Caki2 (cell line): ENCODE measurements around the gene PDGFD. TPM values are rescaled to one million over a fixed set of nuclear protein-coding genes. Genes with fewer than 3 reads are reported as not detected.
"Not testable (repeated sequence)": the region's sequence is repeated elsewhere in the genome, so short reads cannot be mapped to it uniquely, and the experiment has no call there.

ENCODE experiments used
- DNase-seq: peaks from one replicate; pipeline ENCODE4 v3.0.0-alpha.2; 2015; ENCODE audit warnings: low read depth
- in situ Hi-C: cut with HindIII; loops from 2 replicates; pipeline ENCODE4 v1.10.0; 2016; ENCODE audit warnings: low sequenced_read_pairs, low pct_unique_long_range_greater_than_20kb, mixed read lengths
- total RNA-seq: library from RNA; depleted of rRNA; stranded (reverse); fragments of >200 nt; shearing (Covaris generic); gene quantifications from 2 replicates; pipeline ENCODE4 v1.2.3, GENCODE V29; 2014; ENCODE audit warnings: low replicate concordance

The PDGFD gene
- total RNA-seq, 1 experiment from 2014 or later = 13.1 TPM

DNA sequence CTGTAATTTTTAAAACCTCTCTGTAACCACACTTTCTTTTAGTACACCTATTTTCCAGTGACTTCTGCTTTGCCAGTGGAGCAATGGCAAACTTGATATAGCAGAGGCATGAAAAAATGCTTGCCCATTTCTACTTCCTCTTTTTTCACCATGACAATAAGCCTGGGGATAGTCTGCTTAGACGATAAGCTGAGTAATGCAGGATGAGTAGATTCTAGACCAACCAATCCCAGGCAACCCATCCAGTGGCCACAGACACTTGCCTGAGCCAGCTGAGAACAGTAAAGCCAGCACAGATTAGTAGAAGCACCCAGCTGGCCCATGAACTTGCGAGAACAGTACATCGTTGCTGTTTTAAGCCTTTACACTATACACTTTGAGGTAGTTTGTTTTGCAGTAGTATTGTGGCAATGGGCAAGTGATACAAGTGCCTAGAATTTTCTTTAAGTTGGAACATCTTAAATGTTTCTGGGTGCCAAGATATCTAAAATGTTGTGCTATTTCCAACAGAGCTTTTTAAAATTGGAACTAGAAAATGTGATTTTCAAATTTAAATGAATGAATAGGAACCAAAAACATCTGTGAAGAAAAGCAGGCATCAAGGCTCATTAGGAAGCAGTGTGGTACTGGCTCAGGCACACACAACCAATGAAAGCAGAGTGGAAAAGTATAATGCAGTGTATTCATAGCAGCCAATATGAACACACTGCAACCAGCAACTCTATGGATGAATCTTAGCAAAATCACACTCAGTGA, 89.8 kb downstream of the PDGFD start:
- in situ Hi-C loops = no loop called here
- peak; percentile 1 for DNase-seq

DNA sequence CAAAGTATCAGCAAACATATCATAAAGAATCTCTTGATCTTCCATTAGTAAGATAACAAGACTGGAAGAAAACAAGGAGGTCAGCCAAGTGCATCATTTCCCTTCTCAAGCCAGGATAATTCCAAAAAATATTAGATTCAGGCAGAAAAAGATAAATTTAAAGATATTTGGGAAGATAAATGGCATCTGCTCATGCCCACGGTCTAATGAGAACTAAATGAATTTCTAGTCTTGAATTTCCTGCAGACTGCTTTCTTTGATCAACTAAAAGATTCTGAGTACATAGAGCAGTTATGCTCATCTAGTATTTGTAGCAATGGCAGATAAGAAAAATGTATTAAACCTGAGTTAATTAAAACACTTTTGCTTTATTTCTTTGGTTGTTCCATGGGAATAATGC, 96.4 kb downstream of the PDGFD start:
- in situ Hi-C loops = no loop called here
- no peak for DNase-seq

DNA sequence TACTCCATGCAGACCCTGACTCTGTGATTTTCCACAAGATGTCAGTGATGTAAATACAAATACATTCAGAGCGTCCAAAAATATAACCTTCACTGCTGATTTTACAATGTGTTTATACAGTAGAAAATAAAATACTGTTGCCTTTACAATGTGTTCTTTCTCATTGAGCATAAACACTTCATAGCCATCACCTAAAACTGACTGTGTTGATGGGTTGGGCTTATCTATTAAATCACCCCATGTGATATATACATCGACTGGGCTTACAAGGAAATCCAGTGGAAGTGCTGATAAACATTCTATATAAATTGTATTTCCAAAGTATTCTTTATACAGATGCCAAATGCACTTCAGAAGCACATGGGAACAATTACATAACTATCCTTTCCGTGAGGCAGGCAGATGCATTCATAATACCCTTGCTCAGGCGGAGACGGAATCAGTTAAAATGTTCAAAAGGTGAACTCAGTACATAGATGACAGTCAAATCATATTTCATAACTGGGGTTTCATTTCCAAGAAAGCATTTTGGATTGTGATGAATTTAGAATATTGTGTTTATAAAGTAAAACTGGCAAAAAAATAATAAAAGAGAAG, 99.8 kb downstream of the PDGFD start:
- in situ Hi-C loops = no loop called here
- no peak for DNase-seq

DNA sequence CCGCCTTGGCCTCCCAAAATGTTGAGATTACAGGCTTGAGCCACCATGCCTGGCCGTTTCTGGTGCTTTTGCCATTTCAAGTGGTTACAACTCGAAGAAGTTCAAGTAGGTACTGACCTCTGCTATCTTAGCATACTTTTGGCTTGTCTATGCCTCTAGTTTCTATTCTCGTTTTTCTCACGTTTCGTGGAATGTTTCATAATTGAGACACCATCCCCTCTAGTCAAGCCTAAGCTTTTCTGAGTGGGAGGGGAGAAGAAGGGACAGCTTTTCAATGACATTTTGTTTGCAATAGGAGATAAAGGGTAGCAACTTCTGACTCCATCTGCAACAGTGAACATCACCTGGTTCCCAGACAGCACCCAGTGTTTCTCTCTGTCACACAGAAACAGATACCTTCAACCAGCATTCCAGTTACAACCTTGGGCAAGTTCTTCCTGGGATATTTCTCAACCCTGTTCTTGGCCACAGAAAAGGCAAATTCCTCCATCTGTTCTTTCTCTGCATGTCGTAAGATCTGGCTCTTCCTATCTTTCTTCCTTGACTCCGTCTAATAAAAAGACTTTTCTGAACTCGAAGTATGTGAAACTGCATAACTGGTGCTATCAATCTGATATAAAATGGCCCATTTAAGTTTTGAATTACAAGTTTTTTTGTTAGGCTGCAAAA, 102.0 kb downstream of the PDGFD start:
- in situ Hi-C loops = no loop called here
- no peak for DNase-seq

DNA sequence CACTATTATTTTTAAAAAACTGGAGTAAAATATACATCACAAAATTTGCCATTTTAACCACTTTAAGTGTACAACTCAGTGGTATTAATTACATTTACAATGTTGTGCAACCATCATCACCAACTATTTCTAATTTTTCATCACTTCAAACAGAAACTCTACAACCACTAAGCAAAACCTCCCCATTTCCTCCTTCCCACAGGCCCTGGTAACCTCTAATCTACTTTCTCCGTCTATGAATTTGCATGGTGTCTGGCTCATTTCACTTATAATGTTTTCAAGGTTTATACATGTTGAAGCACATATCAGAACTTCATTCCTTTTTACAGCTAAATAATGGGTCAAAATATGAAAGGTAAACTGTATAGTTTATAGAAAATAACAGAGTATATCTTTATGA, 103.1 kb downstream of the PDGFD start:
- in situ Hi-C loops = no loop called here
- DNase-seq = no peak

DNA sequence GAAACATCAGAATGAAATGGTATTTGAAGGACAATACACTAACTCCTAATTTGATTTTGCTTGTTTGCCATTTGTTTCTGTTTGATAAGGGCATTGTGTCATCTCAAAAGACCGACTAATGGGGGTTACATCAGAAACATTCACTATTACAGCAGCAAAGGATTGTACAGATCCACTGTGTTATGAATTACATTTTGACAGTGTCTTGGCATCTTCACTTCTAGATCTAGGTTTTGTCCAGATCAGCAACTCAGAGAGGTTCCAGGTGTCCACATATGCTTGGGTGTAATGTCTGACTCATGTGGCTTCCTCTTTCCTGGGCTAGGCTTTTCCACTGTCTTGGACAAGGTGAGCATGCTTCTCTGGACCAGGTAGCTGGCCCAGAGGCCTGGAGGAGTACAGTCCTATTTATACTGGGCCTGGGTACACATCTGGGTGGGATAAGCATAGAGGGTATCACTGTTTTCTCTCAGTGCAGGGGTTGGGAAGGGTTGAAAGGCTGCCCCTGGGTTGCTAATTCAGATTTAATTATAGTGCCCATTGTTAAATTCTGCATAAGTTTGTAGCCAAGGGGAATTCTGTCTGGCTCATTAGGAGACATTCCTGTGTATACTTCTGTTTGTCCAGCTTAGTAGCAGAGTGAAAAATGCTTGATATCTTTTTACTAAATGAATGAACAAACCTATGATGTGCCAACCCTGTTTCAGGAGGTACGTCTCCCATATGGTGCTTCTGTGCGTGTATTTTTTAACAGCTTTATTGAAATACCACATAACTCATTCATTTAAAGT, 103.7 kb downstream of the PDGFD start:
- in situ Hi-C loops = no loop called here
- DNase-seq = no peak

DNA sequence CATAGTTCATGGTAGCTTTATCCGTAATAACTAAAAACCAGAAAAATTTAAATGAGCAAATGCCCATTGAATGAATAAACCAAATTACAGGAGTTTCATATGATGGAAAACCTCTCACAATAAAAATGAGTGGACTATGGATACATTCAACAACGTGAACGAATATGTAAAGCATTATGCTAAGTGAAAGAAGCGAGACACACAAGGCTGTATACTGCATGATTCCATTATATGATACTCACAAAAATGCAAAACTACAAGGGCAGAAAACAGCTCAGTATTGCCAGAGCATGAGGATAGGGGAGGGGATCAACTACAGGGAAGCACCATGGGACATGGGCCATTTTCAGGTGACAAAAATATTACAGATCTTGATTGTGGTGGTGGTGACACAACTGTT, 105.3 kb downstream of the PDGFD start:
- DNase-seq = no peak
- in situ Hi-C loops = no loop called here

DNA sequence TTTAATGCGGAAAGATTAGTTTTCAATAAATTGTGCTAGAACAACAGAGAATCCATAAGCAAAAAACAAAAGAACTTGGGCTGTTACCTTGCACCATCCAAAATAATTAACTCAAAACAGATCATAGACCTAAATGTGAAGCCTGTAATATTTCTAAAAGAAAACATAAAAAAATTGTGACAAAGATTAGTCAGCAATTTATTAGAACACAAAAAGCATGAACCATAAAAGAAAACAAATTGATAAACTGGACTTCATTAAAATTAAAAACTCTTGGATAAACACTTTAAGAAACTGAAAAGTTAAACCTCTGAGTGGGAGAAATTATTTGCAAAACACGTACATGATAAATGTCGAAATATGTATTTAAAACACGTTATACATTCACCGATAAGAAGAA, 106.0 kb downstream of the PDGFD start:
- DNase-seq = no peak
- in situ Hi-C loops = no loop called here

DNA sequence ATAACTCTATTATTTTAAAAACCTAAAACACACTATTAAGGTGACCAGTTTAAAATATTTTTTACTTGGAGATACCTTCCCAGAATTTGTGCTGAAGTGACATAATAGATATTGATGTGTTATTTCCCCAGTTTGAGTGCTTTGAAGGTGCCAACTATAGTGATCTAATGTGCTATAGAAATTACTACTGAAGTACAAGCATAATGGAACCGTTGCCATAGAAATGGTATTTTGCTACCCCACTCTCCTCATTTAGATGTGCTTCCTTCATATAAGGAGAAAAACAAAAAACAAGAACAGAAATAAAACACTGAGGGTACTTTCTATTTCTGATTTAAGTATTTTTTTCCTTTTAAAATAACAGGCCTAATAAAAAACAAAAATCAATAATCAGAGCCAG, 108.4 kb downstream of the PDGFD start:
- in situ Hi-C loops = no loop called here
- DNase-seq = no peak

DNA sequence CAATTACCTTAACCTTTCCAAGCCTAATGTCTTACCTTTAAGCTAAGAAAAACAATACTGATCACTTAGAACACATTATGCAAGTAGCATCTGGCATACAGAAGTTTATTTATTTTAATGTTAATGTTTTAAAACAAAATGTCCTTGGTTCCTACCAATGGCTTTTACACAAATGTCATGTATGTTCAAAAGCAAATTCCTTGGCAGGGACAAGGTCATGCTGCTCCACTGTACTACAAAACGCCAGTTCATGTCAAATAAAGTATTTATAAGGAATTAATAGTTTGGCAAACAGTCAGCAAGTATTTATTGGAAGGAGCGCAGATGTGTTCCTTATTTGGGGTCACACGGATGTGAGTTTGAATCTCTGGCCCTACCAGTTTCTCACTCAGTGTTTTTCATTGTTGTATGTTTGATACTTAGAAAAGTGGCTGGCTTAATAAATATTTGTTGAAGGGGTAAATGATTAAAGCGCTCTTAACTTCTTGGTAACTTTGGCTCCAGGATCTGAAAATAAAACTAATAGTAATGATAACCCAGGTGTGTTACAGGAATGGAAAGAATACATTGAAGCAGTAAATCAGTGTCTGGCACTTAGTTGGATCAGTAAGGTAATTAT, 108.9 kb downstream of the PDGFD start:
- in situ Hi-C loops = no loop called here
- DNase-seq = no peak

DNA sequence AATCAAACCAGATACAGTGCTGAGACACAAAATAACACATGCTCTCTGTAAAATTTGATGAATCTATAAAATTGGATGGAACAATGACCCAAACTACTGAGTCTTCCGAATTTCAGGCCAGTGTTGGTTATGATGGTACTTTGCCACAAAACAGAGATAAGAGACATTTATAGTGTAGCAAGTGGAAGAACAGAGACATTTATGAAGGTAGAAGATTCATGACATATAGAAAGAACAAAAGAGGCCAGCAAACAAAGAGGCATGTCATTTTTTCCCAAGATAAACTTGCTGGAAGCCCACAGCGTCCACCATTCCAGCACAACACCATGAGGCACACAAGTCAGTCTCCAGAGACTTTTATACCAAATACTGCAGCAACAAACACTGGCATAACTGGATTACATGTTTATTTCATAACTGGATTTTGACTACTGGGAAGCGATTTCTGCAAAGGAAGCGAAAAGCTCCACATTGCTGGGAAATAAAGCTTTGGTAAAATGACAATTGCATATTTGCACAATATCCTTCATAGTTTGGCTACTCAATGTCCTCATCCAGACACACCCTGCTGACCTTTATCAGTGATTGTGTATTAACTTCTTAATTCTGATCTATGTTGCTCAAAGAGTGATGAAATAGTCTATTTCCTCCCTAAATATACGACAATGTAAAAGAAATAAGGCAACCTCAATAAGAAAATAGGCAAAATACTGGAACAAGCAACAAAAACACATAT, 110.0 kb downstream of the PDGFD start:
- in situ Hi-C loops = no loop called here
- DNase-seq = no peak

DNA sequence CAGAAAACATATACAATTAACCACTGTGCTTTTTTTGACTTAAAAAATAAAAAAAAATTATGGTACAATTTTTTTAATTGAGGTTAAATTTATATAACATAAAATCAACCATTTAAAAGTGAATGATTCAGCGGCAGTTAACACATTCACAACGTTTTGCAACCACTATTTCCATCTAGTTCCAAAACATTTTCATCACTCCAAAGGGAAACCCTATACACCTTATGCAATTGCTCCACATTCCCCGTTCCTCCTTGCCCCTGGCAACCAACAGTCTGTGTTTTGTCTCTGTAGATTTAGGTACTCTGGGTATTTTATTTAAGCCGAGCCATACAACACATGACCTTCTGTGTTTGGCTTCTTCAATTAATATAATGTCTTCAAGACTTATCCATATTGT, 112.2 kb downstream of the PDGFD start:
- DNase-seq = no peak
- in situ Hi-C loops = no loop called here

DNA sequence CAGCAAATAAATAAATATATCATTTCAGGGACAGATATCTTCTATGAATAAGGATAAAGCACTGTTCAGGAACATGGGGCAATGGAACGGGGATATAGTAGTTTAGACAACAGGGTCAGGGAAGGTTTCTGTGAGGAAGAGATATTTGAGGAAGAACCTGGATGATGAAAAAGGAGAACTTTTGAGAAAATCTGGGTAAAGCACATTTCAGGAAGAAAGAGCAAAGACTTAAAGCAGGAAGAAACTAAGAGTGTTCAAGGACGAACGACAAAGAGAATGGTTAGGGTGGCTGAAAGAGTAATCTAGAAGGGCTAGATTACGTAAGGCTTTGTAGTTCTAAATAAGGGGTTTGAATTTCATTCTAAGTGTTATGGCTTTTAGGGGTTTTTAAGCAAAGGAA, 114.8 kb downstream of the PDGFD start:
- in situ Hi-C loops = no loop called here

DNA sequence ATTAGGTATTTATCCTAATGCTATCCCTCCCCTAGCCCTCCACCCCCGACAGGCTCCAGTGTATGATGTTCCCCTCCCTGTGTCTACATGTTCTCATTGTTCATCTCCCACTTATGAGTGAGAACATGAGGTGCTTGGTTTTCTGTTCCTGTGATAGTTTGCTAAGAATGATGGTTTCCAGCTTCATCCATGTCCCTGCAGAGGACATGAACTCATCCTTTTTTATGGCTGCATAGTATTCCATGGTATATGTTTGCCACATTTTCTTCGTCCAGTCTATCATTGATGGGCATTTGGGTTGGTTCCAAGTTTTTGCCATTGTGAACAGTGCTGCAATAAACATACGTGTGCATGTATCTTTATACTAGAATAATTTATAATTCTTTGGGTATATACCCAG, 117.1 kb downstream of the PDGFD start:
- DNase-seq, in situ Hi-C loops: not testable (repeated sequence)

More for the DNA sequence above, 114.8 kb downstream of the PDGFD start:
- no peak for DNase-seq

DNA sequence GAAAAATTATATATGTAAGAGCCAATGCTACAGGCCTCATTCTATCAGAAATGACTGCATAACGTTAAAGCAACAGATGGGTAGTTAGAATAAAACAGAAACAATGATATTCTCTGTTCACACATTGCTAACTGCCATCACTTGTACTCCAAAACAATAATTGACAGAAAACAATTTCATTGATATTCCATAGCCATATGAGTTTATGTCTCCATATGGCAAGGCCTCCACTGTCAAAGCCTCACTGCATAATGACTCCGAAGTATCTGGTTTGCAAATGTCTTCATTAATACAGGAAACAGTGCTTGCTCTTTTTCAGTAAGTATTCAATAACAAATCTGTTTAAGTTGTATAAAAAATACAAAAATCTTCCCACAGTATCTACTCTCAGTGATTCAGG, 117.6 kb downstream of the PDGFD start:
- no peak for DNase-seq
- in situ Hi-C loops = no loop called here

DNA sequence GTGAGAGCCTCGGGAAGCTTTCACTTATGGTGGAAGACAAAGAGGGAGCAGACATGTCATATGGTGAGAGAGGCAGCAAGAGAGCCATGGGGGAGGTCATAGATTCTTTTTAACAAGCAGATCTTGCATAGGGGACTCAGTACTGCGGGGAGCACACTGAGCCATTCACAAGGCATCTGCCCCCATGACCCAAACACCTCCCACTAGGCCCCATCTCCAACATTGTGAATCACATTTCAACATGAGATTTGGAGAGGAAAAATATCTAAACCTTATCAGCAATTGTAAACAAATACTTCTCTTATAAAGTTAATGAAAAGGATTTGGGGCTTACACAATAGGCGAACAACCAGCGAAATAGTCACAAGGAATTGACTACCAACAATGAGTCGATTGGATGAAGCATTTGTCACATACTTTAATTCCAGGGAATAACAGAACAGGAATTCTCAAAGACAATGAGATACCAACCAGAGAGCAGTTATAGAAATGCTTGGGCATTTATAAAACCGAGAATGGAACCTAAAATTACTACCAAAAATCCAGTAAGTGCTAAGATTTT, 120.2 kb downstream of the PDGFD start:
- DNase-seq = no peak
- in situ Hi-C loops = no loop called here

DNA sequence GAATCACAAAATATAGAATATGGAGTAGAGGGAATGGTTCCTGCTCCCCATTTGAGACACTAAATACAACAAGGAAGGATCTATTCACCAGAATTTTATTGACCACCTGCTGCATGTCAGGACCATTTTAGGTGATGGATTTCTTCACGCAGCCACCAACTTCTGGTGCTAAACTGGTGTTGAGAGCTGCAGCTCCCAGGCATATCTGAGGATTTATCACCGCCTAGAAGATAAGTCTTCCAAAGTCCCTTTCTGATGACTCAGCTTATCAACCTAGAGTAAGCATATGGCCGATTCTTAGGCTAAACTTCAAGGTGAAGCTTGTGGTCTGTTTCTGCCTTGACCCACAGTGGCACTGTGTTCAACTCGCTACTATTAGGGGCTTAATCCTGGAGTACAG, 120.8 kb downstream of the PDGFD start:
- no peak for DNase-seq
- in situ Hi-C loops = no loop called here

DNA sequence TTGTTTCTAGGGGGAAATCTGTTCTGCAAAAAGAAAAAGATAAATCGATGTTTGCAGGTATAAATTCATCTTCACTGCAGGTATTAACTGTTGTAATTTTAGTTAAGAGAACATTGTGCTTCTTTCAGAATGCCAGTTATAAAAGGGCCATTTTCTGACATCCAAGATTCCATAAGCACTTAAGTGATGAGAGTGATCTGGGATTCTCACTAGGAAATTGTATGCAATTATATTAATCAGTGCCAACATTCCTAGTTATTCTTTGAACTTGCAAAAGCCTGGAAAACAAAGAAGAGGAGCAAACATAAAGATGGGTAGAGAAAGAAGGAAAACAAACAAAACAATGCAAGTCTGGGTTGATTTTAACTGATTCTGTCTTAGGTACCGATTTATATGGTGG, 122.2 kb downstream of the PDGFD start:
- DNase-seq = no peak
- in situ Hi-C loops = no loop called here
